OCI-LY7 (cell line): ENCODE data around the gene AKR1B15. TPM values are rescaled to one million over a fixed set of nuclear protein-coding genes. Genes with fewer than 3 reads are reported as not detected.

Source experiments
- BruUV-seq: library from RNA; stranded (reverse); fragments of 400-500 nt; replicated peaks from 2 replicates; lab custom pipeline; 2021; lab: Mats Ljungman, UMichigan
- CTCF ChIA-PET: fragments of 300-600 bp; sonication (Branson Sonifier 250); formaldehyde crosslinking; loops from one replicate; lab custom pipeline; 2022; ENCODE audit warnings: antibody characterized with exemption; ENCODE audit not compliant: unreplicated experiment; lab: Charles Lee
- POLR2A ChIA-PET: fragments of 300-600 bp; sonication (Branson Sonifier 250); formaldehyde crosslinking; loops from one replicate; lab custom pipeline; 2022; ENCODE audit warnings: antibody characterized with exemption; lab: Charles Lee
- DNase-seq: peaks from one replicate; pipeline ENCODE4 v3.0.0-alpha.2; 2015; ENCODE audit warnings: low spot score
- H2AFZ ChIP-seq: fragments of 200-600 bp; sonication (generic), shearing (Covaris generic); 2 replicates; pipeline ENCODE4 v1.6.1; 2014; ENCODE audit warnings: mild to moderate bottlenecking, antibody characterized with exemption, low read length, moderate library complexity
- H3K27ac ChIP-seq: fragments of 200-600 bp; sonication (generic); 2 replicates; pipeline ENCODE4 v1.5.1; 2014; ENCODE audit warnings: mixed run types, low read depth, mild to moderate bottlenecking, moderate library complexity, low read length, inconsistent platforms; ENCODE audit not compliant: poor library complexity, severe bottlenecking
- H3K36me3 ChIP-seq: fragments of 200-600 bp; sonication (generic); 2 replicates; pipeline ENCODE4 v1.6.1; 2014; ENCODE audit warnings: mild to moderate bottlenecking, antibody characterized with exemption, low read length, moderate library complexity, mixed read lengths; ENCODE audit not compliant: insufficient read depth
- H3K4me1 ChIP-seq: fragments of 200-600 bp; sonication (generic); 2 replicates; pipeline ENCODE4 v1.5.1; 2014; ENCODE audit warnings: mild to moderate bottlenecking, low read length; ENCODE audit not compliant: insufficient read depth, poor library complexity, severe bottlenecking
- H3K4me2 ChIP-seq: fragments of 200-600 bp; sonication (generic); 2 replicates; pipeline ENCODE4 v1.6.1; 2014; ENCODE audit warnings: mild to moderate bottlenecking, low read length
- H3K4me3 ChIP-seq: fragments of 200-600 bp; sonication (generic); 2 replicates; pipeline ENCODE4 v1.5.1; 2014; ENCODE audit warnings: mild to moderate bottlenecking, low read depth, low read length; ENCODE audit not compliant: poor library complexity, severe bottlenecking
- H3K79me2 ChIP-seq: fragments of 200-600 bp; sonication (generic); 2 replicates; pipeline ENCODE4 v1.6.1; 2016; ENCODE audit warnings: low read depth, mild to moderate bottlenecking, low read length, moderate library complexity, mixed read lengths; ENCODE audit not compliant: insufficient read depth
- H3K9me2 ChIP-seq: fragments of 200-600 bp; sonication (generic); 2 replicates; pipeline ENCODE4 v1.6.1; 2016; ENCODE audit warnings: mild to moderate bottlenecking, low read length, mixed read lengths; ENCODE audit not compliant: insufficient read depth
- H3K9me3 ChIP-seq: fragments of 200-600 bp; sonication (generic); 2 replicates; pipeline ENCODE4 v1.6.1; 2014; ENCODE audit warnings: mild to moderate bottlenecking, mixed run types, low read length, mixed read lengths
- H4K20me1 ChIP-seq: fragments of 200-600 bp; sonication (generic); 2 replicates; pipeline ENCODE4 v1.6.1; 2014; ENCODE audit warnings: mild to moderate bottlenecking, antibody characterized with exemption, low read length, moderate library complexity, mixed read lengths; ENCODE audit not compliant: insufficient read depth
- CTCF ChIP-seq: fragments of 200-600 bp; sonication (generic); conservative IDR thresholded peaks from 2 replicates; pipeline ENCODE4 v1.5.1; 2014; ENCODE audit warnings: mild to moderate bottlenecking, antibody characterized with exemption, low read length, moderate library complexity, mixed read lengths
- EZH2phosphoT487 ChIP-seq: fragments of 200-600 bp; sonication (generic); IDR thresholded peaks from 2 replicates; pipeline ENCODE4 v1.6.1; 2018; ENCODE audit warnings: low read depth, borderline replicate concordance, mild to moderate bottlenecking, mixed run types, antibody characterized with exemption, low read length, moderate library complexity, mixed read lengths
- intact Hi-C: fragments of 100-400 bp; cut with micrococcal nuclease; formaldehyde crosslinking; loops from one replicate; pipeline ENCODE4 v1.10.0; 2022; ENCODE audit not compliant: unreplicated experiment
- total RNA-seq, 2 experiments: library from RNA; depleted of rRNA in 1 of 2; stranded (reverse); fragments of >200 nt in 1 of 2; shearing (Covaris generic) in 1 of 2; gene quantifications; 2 replicates each; pipeline ENCODE4 v1.2.3, GENCODE V29; 2014 to 2022

The AKR1B15 gene
- total RNA-seq, 2 experiments from 2014 or later, result not detected

GRCh38 chr7:134623193-134623592, 74.3 kb downstream of the AKR1B15 start:
- Histone ChIP-seq H3K79me2 (no peaks in the 10 kb centered on the region), H3K4me2 (no peak overlapping the region), H2AFZ (no peak overlapping the region), H3K4me1 (no peaks in the 10 kb centered on the region), H3K9me3 (no peaks in the 10 kb centered on the region), H3K4me3 (no peak overlapping the region), H3K27ac (no peak overlapping the region), H3K36me3 (no peaks in the 10 kb centered on the region), H4K20me1 (no peaks in the 10 kb centered on the region), H3K9me2 (no peaks in the 10 kb centered on the region)
- intact Hi-C loops, result no loop called here
- DNase-seq, result no peak
- CTCF ChIA-PET, result no interaction called here
- TF ChIP-seq CTCF (no peak), EZH2phosphoT487 (no peak)
- POLR2A ChIA-PET, result interaction anchor here (1.0 kb wide), 1 partner anchor 17 kb away, joined by 8 read pairs; no protein-coding TSS in a partner anchor
- no TSS peak for BruUV-seq

- Histone ChIP-seq H3K4me1 (no peaks in the 10 kb centered on the region), H3K9me2 (no peaks in the 10 kb centered on the region), H3K27ac (no peak overlapping the region), H2AFZ (no peak overlapping the region), H3K9me3 (no peaks in the 10 kb centered on the region), H3K4me2 (no peak overlapping the region), H3K4me3 (no peak overlapping the region), H3K36me3 (no peaks in the 10 kb centered on the region), H4K20me1 (no peaks in the 10 kb centered on the region), H3K79me2 (no peaks in the 10 kb centered on the region)
- intact Hi-C loops, result no loop called here
- DNase-seq, result no peak
- no peak for TF ChIP-seq CTCF
- no peak for TF ChIP-seq EZH2phosphoT487
- ChIA-PET POLR2A (no interaction called here), CTCF (no interaction called here)
- no TSS peak for BruUV-seq
These were observed 76.6 kb downstream of the AKR1B15 start for GRCh38 chr7:134625550-134625949.

- intact Hi-C loops, result no loop called here
- CTCF ChIA-PET, result no interaction called here
These were observed 78.3 kb downstream of the AKR1B15 start for GRCh38 chr7:134627109-134627774.

More at GRCh38 chr7:134627109-134627774, 78.3 kb downstream of the AKR1B15 start:
- TF ChIP-seq EZH2phosphoT487 (no peak), CTCF (no peak)
- no peak overlapping the region for H3K27ac ChIP-seq
- no TSS peak for BruUV-seq
- H3K9me3 ChIP-seq, result no peaks in the 10 kb centered on the region
- H2AFZ ChIP-seq, result no peak overlapping the region
- H3K9me2 ChIP-seq, result no peaks in the 10 kb centered on the region
- POLR2A ChIA-PET, result interaction anchor here (0.7 kb wide), 1 partner anchor 143 kb away, joined by 3 read pairs; no protein-coding TSS in a partner anchor
- no peaks in the 10 kb centered on the region for H3K36me3 ChIP-seq
- no peak overlapping the region for H3K4me3 ChIP-seq
- no peaks in the 10 kb centered on the region for H3K4me1 ChIP-seq
- no peak overlapping the region for H3K4me2 ChIP-seq
- H4K20me1 ChIP-seq, result no peaks in the 10 kb centered on the region
- DNase-seq, result no peak
- no peaks in the 10 kb centered on the region for H3K79me2 ChIP-seq
